HG03045 (cell line): Measurements from ENCODE around the gene CIAO1.
"Not testable (repeated sequence)": the region's sequence is repeated elsewhere in the genome, so short reads cannot be mapped to it uniquely, and the experiment has no call there.

Experiments used
- ATAC-seq: cut with Tn5 transposase; IDR thresholded peaks from one replicate; pipeline ENCODE4 v1.9.1; 2021; ENCODE audit warnings: mild to moderate bottlenecking, moderate library complexity; ENCODE audit not compliant: unreplicated experiment

The CIAO1 gene

DNA sequence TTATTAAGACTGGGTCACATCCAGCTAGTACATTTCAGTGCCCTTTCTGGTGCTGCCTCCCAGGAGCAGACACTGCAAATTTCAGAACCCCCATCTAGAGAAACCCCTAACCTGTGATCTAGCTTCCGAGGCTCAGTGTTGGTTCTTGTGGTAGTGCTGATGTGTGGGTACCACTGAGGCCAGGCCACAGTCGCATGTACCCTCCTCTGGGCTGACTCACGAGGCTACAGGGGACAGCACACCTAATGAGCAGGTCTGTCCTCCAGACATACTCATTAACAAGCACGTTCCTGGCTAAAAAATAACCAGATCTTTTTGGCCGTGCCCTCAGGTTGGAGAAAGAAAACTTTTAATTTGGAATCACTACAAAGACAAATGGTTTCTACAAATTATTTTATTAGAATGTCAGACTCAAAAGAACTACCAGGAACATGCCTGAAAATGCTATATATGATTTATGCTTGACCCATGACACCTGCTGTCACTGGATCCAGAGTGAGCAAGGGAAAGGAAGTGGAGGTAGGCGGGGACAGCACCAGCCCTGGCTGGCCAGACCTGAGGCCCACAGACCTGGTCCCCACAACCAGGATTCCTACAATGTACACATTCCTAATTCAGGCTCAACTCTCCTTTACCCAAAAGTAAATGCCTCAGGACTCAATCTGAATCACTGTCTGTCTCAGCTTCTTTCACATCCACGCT is 8.5 kb downstream of the CIAO1 start:
- no peak for ATAC-seq

DNA sequence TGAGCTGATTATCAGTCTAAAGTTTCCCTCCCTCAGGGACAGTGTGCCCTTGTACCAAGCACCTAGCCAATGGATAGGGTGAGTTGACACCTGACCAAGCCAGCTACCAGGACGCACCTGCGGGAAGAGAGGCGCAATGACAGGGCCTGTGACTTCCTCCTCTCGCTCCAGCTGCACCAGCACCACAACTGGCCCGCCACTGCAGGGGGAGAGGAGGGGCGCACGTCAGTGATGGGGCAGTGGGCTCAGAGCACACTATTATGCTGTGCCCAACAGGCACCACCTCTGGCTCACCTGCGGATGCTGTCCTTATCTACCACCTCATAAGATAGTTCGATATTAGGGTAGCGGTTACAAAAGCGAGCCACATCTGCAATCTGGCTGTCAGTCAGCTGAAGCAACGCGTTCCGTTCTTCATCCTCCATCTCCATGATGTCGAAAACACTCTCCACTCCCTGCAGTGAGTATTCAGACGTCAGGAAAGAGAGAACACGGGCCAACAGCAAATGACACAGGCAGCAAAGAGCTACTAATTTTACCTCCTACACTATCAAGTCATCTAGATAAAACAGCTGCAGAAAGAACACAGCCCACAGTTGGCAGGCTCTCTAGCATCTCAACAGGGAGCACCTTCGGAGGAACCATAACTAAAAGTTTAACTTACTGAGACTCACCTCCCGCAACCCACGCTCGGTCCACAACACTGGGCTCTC is 10.9 kb downstream of the CIAO1 start:
- no peak for ATAC-seq

DNA sequence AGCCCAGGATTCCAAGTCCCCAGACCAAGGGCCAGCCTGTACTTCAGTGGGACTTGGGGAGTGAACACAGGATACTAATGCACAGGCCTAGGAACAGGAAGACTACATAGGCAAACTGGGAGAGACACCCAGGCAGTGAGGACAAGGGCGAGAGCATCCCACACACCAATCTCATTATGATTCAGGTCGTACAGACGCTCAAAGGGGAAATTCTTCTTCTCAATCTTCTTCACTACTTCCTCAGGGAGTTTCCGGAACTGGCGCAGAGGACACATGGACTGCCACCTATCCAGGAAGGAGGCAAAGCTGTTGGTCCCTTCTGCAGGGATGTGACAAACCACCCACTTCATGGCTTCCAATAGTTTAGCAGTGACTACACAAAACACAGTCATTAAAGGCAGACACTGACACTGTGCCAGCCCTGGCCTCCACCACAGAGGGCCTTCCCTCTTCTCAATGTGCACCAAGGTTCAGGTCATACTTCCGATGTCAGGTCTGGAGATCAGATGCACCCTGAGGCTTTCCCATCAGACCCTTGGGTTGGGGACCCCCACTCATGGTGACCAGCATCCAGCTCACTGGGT is 21.3 kb downstream of the CIAO1 start:
- ATAC-seq: no peak

DNA sequence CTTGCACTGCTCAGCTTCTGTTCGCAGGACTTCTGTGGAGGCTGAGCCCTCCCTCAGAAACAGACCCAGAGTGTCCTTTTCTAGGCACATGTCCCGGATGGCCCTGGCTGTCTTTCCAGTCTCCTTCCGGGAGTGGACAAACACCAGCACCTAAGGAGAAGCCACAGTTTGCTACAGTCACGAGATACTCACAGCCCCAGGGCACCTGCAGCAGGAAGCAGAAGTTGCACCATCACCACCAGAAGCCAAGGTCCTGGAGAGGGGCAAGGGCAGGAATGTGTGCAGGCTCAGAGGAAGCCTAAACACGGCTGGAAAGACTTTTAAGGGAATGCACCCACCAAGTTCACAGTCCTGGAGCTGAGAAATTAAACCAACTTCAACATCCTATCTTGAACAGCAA is 25.7 kb downstream of the CIAO1 start:
- no peak for ATAC-seq

DNA sequence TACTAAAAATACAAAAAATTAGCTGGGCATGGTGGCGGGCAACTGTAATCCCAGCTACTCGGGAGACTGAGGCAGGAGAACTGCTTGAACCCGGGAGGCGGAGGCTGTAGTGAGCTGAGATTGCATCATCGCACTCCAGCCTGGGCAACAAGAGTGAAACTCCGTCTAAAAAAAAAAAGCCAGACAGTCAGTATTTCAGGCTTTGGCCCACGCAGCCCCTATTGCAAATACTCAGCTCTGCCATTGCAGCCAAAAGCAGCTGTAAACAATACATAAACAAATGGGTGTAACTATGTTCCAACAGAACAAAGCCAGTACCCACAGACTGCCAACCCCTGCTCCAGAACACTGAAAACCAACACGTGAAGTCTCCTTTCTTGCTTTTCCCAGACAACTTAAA is 28.2 kb downstream of the CIAO1 start:
- not testable (repeated sequence) for ATAC-seq

DNA sequence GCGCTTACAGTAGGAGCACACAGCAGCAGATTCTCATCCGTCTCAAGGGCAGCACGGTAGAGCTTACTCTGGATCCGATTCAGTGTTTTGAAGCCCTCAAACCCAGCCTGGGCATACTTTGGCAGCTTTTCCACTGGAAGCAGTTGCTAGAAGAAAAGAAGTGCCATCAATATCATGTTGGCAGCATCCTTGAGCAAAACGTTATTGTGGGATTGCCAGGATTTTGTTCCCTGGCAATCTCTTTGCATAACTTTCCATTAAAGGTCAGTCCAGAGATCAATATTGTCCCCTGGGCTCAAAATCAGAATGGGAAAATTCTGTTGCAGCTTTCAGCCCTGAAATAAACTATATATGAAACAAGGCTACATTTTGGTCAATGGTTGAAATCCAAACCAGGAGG is 30.9 kb downstream of the CIAO1 start:
- no peak for ATAC-seq

DNA sequence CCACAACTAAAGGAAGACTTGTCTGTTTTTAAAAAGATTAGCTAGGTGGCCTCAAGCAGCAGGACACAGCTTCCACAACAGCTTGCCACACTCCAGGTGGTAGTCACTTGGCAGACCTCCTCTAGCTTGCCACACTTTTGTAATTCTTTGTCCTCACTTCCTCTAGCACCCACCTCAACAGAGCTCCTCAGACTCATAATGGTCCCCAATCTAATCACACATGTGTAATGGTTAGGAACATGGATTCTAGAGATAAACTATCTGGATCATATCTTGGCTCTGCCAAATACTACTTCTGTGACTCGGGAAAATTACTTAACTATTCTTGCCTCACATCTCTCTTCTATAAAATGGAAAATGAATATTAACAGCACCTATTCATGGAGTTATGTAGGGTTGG is 35.8 kb downstream of the CIAO1 start:
- no peak for ATAC-seq

DNA sequence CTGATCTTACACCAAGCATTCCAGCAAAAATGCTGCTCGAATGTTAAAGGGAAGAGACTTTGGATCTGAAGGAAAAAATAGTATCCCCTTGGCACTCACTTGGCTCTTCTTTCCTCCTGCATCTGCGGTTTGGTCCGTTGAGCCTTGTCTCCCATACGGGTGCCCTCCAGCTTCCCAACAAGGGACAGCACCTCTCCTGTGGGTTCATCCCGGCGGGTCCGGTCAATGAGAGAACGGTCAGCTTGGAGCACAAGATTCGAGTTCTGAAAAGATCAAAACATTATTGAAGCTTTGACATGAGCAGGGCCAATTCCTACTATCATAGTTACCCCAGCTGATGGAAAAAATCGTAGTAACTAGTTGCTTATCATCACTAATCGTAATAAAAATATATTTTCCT is 38.6 kb downstream of the CIAO1 start:
- no peak for ATAC-seq

DNA sequence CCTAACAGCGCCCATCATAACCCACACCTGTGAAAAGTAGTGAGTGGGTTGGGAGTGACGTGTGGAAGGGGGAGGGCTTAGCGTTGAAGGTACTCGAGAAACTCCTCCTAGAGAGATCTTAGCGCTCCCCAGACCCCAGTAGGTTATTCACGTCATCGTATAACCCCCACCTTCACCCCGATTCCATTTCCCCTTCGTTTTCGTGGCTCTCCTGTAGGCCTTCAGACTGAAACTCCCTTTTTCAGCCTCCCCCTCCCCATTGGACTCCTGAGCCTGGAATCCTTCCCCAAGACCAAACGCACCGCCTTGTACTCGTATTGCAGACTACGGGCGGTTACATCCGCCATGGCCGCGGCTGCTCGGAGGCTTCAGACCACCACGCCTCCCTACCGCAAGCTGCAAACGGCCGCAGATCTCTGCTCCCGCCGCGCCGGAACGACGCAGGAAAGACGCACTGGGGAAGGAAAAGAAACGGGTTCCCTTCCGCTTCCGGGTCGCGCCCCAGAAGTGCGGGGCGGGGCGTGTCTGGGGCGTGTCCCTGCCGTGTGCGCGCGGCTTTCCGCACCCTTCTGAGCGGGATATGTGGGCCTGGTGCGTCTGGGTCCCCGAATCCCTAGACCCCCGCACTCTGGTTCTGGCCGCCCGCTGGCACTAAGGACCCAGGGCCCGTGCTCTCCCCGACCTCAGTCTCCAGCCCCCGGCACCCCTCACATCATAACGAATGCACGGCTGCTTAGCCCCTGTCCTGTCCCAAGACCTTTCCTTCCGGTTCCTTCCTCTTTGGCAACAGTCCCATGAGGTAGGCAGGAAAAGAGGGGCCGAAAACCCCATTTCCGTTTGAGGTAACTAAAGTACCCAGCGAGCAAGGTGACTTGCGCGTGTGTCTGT is 39.3 kb downstream of the CIAO1 start, which contains the start of gene SNRNP200:
SNRNP200 (minus strand) TSS at position 456 of the 888 bp plus-strand sequence; CDS start at position 347, 109 bp downstream.
- peak; percentile 95 for ATAC-seq

DNA sequence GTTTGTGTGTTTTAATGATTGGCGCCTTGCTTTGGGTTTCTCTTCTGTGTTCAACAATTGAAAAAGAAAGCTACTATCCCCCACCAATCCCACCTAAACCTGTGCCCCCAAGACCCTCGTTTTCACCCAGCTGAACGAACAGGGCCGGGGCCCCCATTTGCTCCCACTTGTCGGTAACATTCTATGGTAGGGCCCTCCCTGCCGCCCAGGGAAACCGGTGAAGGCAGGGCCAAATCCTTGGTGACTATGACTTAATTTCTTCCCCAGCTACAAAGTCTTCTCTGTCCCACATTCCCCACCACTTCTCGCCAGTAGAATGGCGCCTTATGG is 39.9 kb downstream of the CIAO1 start:
- no peak for ATAC-seq

DNA sequence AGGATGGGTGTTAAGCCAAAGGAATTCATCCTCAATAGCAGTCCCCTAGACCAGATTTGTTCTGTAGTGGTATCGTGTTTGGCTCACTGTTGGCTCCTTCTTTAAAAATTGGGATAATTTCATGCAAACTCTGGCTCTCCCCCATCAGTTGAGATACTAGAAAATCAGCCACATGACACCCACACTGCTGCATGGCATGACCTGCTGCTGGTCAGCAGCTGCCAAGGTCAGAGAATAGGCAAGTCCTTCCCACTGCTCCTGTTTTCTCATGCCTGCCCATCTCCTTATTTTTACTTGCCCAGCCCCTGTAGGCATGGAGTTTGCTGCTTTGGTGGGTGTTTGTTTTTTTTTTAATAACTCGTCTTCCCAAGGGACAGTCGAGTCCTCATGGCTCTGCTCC is 40.3 kb downstream of the CIAO1 start:
- no peak for ATAC-seq

DNA sequence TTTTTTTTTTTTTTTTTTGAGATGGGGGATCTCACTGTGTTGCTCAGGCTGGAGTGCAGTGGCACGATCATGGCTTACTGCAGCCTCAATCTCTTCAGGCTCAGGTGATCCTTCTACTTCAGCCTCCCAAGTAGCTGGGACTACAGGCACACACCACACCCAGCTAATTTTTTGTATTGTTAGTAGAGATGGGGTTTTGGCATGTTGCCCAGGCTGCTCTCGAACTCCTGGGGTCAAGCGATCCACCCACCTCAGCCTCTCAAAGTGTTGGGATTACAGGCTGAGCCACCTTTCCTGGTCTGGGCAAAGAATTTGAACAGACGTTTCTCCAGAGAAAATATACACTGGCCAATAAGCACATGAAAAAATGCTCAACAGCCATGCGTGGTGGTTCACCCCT is 42.2 kb downstream of the CIAO1 start:
- no peak for ATAC-seq

DNA sequence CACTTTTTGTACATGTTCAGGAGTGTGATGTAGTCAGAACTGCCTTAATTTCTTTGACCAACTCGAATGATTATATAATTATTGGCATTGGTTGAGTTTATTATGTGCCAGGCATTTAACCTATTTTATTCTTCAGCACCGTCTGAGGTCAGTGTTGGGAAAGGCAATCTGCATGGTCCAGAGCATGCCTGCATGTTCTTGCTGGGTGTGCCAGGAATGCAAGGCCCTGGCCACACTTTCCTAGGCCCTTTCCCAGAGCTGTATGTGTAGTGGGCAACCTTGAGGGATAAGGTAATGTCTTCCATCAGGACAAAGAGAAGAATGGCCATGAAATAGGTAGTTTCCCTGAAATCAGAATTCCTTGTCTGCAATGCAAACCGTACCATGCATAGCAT is 49.0 kb downstream of the CIAO1 start:
- no peak for ATAC-seq

DNA sequence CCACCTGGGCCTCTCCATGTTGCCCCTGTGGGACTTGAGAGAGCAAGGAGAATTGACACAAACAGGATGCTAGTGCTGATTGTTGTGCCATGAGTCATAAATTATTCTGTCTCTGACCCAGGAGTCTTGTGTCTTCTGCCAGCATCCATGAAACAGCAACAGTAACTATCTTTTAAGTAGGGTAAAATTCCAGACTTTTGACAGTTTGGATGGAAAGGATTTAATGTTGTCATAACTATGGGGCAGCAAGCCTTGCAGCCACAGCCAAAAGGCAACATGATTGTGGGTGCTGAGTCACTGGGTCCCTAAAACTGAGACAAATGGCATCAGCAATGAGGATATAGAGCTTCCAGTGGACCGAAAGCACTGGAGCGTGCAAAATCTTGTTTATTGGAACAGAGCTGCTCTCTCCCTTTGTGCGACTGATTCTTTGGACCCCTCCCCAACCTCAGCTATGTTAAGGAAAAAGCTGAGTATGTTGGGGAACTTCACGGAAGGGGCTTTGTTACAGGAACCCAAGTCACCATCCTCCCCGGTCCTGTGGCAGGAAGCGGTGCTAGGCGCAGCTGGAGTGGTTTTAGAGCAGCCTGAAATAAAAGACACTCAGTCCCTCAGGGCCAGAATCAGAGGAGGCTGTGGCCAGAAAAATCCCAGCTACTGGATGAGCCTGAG is 49.5 kb downstream of the CIAO1 start:
- no peak for ATAC-seq

DNA sequence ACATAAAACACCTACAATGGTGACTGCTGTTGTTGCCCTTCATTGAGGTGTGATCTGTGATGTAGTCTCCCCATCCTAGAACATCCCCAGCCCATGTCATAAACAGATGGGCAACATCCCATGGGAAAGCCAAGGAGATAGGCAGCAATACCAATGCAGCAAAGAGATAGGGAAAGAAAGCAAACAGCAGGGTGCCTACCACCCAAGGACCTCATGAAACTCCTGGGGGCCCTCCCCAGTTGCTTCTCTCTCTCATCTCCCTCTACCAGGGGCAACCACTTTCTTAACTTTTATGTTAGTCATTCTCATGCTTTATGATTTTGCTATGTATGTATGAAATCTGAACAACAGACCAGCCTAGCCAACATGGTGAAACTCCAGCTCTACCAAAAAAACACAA is 51.0 kb downstream of the CIAO1 start:
- ATAC-seq: no peak

DNA sequence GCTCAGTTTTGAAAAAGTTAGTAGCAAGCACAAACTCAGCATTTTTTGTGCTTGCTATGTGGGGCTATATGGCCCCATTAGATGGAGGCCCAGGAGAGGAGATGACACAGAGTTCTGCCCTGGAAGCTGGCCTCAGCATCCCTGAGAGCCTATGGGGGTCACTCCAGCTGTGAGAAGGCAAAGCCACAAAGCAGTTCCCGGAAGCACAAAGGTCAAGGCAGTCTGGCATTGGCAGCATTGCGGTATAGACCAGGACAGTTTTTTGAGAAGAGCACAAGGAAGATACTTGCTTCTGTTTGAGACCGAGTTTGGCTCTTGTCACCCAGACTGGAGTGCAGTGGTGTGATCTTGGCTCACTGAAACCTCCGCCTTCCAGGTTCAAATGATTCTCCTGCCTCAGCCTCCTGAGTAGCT is 51.6 kb downstream of the CIAO1 start:
- no peak for ATAC-seq

DNA sequence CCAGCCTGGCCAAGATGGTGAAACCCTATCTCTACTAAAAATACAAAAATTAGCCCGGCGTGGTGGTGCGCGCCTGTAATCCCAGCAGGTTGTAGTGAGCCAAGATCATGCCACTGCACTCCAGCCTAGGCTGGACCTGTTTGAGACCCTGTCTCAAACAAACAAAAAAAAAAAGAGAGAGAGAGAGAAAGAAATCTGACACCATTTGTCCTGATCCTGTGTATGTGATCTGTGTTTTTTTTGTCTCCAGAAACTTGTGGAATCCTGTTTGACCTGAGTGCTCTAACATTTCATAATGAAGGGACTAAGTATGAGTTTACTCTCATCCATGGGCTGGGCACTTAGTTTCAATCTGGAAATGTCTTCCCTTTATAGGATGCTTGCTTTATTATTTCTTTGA is 52.7 kb downstream of the CIAO1 start:
- no peak for ATAC-seq

DNA sequence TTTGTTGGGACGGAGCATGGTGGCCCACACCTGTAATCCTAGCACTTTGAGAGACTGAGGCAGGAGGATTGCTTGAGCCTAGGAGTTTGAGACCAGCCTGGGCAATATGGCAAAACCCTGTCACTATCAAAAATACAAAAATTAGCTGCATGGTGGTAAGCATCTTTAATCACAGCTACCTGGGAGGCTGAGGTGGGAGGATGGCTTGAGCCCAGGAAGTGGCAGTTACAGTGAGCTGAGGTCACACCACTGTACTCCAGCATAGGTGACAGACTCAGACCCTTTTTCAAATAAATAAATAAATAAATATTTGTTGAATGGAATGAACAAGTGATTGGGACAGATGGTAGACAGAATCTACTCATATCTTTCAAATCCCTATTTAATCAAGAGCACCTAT is 53.4 kb downstream of the CIAO1 start:
- no peak for ATAC-seq

DNA sequence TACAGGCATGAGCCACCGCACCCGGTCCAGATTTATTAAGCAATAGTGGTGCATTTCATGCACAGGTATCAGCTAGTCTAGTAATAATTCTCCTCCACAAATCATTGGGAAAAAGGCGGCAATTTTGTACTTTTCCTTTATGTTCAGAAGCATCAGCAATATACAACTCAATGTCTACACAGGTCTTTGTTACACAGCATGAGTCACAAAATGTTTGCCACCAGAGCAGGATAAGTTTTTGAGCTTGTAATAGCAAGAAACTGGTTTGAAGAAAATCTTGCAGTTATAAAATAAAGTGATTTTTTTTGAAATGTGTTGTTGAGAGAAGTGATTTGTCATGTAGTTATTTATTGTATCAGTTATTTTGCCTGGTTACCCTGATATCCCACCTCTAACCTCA is 54.3 kb downstream of the CIAO1 start:
- ATAC-seq: no peak

DNA sequence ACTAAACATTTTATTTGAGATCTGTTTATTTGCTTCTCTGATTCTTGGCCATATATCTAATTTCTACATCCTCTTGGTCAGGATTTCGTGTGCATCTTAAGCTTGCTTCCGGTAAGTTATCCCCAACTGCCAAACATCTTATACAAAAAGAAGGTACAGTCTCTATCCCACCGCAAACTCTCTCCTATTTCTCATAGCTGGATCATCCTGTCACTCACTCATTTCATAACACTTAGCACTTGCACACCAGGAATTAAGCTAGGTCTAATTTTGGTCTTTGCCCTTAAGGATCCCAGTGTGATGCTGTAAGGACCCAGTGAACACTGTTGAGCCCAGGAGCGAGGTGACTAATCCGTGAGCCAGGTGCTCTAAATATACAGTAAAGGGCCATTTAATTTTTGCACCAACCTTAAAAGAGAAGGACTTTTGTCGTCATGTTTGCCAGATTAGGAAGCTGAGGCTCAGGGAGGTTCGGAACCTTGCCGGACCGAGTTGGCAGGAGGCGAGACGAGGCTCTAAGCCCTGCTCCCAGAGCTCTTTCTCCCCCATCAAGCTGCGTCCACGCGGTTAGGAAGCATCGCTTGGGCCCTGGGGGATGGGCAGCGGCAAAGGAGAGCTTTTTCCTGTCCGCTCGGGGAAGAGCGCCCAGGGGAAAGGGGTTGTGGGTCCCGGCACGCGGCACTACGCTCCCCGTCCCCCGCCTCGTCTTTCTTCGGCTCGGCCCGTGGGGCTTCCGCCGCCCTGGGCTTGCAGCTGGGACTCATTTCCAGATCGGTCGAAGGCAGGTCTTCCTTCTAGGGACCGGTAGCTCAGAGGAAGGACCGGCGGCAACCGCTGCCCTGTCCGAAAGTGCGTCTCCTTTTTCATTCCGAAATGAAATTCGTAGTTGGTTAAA is 55.0 kb downstream of the CIAO1 start:
- peak; percentile 25 for ATAC-seq
